H1 (cell line): ENCODE results near the gene SND1. TPM values are rescaled to one million over a fixed set of nuclear protein-coding genes. Genes with fewer than 3 reads are reported as not detected.

Source experiments
- ATF3 ChIP-seq: IDR thresholded peaks from 2 replicates; pipeline ENCODE4 v1.6.1; 2011; ENCODE audit warnings: low read depth, mild to moderate bottlenecking, low read length; ENCODE audit not compliant: insufficient read depth
- CREB1 ChIP-seq: IDR thresholded peaks from 2 replicates; pipeline ENCODE4 v1.6.1; 2012; ENCODE audit warnings: inconsistent platforms
- MAX ChIP-seq: IDR thresholded peaks from 2 replicates; pipeline ENCODE4 v1.6.1; 2012; ENCODE audit warnings: inconsistent platforms
- POLR2AphosphoS5 ChIP-seq: IDR thresholded peaks from 2 replicates; pipeline ENCODE4 v1.6.1; 2011; ENCODE audit warnings: low read depth, low read length
- RFX5 ChIP-seq: IDR thresholded peaks from 2 replicates; pipeline ENCODE4 v1.6.1; 2011; ENCODE audit warnings: low read depth, low read length, improper control_type of control experiment, borderline replicate concordance
- ZNF274 ChIP-seq: IDR thresholded peaks from 2 replicates; pipeline ENCODE4 v1.7.0; 2012; ENCODE audit warnings: low read length, borderline replicate concordance; ENCODE audit errors: extremely low read depth
- polyA plus RNA-seq, 7 experiments: library from polyadenylated mRNA; depleted of rRNA in 3 of 7; stranded (reverse) in 5 of 7; unstranded in 2 of 7; fragments of >200 nt in 5 of 7; fragments of 200-250 nt in 2 of 7; gene quantifications; 1 replicate in 5 of 7; 2 replicates in 1 of 7; 4 replicates in 1 of 7; pipeline versions ENCODE4 v1.2.1 to v1.2.3, GENCODE V29; 2011 to 2013; ENCODE audit warnings: missing spikeins in 2 of 7, mixed read lengths in 2 of 7
- total RNA-seq: library from RNA; stranded (reverse); fragmentation: NEBNext Ultra II Directional; extraction: Animal tissue kit (Norgen Biotek cat#: 25700); gene quantifications from 2 replicates; pipeline ENCODE4 v1.2.1, GENCODE V29; 2021

SND1 gene
- total and polyA plus RNA-seq, 2 of the 8 experiments (the other 6 are each of a cell fraction or from before 2014, with no cell fraction given): 122 to 290 TPM

DNA sequence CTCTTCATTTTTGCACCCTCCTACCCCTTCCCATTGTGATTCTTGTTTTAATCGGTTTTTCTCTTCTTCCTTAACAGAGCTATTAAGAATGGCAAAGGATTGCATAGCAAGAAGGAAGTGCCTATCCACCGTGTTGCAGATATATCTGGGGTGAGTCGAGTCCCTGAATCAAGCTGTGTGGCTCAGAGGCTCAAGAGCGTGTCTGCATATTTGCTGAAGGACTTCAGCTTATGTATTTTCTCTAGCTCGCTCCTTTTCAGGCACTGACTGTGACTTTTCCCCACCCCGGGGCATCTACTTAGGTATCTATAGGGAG lies 252.6 kb downstream of the SND1 start (continued):
- TF ChIP-seq ATF3 (no peak), ZNF274 (no peak), MAX (no peak), RFX5 (no peak), CREB1 (no peak), POLR2AphosphoS5 (no peak)
